Measurements from ENCODE around the gene WFIKKN2. TPM values are rescaled to one million over a fixed set of nuclear protein-coding genes. Genes with fewer than 3 reads are reported as not detected.

Gene WFIKKN2
- total and polyA plus RNA-seq, 2 of the 13 experiments (the other 11 are each of a cell fraction or from before 2014, with no cell fraction given), result not detected

DNA sequence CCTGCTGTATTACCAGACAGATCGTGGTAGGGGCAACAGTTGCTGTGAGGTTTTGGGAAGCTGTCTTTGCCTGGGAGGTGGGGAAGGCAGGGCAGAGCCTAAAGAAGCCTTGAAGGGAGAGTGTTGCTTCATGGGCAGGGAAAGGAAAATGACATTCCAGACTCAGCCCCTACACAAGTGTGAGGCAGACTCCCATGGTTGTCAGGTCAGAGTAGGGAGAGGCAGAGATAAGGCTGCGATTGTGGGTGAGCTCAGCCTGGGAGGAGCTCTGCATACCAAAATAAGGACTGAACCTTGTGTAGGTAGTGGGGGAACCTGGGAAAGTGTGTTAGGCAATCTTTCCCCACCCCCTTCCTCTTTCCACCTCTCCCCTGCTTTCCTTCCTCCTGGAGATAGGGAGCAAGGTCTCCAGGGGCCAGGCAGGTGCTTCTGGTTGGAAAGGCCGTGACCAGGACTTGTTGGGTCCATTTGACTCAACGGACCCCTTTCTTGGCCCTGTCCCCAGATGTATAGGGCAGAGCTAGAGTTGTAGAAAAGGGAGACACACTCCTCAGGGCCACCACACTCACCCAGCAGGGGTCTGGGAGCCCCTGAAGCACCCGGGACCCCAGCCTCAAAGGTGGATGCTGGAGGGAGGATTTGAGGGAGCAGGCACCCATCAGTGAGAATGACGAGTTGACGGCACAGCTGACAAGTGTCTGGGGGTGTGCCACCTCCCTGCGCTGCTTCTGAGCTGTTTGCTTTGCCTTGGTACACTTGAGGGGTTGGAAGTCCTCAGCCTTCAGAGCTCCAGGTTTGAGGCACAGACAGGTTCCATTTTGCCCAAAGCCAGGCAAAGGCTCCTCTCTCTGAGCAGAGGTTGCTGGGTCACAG lies 49.3 kb downstream of the WFIKKN2 start (continued):
- TF ChIP-seq, protein P1, sequence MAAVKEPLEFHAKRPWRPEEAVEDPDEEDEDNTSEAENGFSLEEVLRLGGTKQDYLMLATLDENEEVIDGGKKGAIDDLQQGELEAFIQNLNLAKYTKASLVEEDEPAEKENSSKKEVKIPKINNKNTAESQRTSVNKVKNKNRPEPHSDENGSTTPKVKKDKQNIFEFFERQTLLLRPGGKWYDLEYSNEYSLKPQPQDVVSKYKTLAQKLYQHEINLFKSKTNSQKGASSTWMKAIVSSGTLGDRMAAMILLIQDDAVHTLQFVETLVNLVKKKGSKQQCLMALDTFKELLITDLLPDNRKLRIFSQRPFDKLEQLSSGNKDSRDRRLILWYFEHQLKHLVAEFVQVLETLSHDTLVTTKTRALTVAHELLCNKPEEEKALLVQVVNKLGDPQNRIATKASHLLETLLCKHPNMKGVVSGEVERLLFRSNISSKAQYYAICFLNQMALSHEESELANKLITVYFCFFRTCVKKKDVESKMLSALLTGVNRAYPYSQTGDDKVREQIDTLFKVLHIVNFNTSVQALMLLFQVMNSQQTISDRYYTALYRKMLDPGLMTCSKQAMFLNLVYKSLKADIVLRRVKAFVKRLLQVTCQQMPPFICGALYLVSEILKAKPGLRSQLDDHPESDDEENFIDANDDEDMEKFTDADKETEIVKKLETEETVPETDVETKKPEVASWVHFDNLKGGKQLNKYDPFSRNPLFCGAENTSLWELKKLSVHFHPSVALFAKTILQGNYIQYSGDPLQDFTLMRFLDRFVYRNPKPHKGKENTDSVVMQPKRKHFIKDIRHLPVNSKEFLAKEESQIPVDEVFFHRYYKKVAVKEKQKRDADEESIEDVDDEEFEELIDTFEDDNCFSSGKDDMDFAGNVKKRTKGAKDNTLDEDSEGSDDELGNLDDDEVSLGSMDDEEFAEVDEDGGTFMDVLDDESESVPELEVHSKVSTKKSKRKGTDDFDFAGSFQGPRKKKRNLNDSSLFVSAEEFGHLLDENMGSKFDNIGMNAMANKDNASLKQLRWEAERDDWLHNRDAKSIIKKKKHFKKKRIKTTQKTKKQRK (IDR thresholded peaks at IDR 0.05; ENCODE audit: low read length), result no peak
- TF ChIP-seq, protein P2, sequence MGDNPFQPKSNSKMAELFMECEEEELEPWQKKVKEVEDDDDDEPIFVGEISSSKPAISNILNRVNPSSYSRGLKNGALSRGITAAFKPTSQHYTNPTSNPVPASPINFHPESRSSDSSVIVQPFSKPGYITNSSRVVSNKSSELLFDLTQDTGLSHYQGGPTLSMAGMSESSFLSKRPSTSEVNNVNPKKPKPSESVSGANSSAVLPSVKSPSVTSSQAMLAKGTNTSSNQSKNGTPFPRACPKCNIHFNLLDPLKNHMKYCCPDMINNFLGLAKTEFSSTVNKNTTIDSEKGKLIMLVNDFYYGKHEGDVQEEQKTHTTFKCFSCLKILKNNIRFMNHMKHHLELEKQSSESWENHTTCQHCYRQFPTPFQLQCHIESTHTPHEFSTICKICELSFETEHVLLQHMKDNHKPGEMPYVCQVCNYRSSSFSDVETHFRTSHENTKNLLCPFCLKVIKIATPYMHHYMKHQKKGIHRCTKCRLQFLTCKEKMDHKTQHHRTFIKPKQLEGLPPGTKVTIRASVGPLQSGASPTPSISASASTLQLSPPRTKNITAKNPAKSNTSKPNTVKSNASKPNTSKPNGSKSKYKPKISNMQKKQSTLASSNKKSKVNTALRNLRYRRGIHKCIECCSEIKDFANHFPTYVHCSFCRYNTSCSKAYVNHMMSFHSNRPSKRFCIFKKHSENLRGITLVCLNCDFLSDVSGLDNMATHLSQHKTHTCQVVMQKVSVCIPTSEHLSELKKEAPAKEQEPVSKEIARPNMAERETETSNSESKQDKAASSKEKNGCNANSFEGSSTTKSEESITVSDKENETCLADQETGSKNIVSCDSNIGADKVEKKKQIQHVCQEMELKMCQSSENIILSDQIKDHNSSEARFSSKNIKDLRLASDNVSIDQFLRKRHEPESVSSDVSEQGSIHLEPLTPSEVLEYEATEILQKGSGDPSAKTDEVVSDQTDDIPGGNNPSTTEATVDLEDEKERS (CRISPR knock-in tag; IDR thresholded peaks at IDR 0.05), result 0 out of 2 replicates have a peak, but pooled peaks have one; percentile 61
- no peak for TF ChIP-seq ZSCAN20 (CRISPR knock-in tag; IDR thresholded peaks at IDR 0.05; ENCODE audit: borderline replicate concordance)
- TF ChIP-seq, protein P3, sequence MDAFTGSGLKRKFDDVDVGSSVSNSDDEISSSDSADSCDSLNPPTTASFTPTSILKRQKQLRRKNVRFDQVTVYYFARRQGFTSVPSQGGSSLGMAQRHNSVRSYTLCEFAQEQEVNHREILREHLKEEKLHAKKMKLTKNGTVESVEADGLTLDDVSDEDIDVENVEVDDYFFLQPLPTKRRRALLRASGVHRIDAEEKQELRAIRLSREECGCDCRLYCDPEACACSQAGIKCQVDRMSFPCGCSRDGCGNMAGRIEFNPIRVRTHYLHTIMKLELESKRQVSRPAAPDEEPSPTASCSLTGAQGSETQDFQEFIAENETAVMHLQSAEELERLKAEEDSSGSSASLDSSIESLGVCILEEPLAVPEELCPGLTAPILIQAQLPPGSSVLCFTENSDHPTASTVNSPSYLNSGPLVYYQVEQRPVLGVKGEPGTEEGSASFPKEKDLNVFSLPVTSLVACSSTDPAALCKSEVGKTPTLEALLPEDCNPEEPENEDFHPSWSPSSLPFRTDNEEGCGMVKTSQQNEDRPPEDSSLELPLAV (CRISPR knock-in tag; conservative IDR thresholded peaks at IDR 0.05; ENCODE audit: low read depth), result no peak
- TF ChIP-seq, protein P4, sequence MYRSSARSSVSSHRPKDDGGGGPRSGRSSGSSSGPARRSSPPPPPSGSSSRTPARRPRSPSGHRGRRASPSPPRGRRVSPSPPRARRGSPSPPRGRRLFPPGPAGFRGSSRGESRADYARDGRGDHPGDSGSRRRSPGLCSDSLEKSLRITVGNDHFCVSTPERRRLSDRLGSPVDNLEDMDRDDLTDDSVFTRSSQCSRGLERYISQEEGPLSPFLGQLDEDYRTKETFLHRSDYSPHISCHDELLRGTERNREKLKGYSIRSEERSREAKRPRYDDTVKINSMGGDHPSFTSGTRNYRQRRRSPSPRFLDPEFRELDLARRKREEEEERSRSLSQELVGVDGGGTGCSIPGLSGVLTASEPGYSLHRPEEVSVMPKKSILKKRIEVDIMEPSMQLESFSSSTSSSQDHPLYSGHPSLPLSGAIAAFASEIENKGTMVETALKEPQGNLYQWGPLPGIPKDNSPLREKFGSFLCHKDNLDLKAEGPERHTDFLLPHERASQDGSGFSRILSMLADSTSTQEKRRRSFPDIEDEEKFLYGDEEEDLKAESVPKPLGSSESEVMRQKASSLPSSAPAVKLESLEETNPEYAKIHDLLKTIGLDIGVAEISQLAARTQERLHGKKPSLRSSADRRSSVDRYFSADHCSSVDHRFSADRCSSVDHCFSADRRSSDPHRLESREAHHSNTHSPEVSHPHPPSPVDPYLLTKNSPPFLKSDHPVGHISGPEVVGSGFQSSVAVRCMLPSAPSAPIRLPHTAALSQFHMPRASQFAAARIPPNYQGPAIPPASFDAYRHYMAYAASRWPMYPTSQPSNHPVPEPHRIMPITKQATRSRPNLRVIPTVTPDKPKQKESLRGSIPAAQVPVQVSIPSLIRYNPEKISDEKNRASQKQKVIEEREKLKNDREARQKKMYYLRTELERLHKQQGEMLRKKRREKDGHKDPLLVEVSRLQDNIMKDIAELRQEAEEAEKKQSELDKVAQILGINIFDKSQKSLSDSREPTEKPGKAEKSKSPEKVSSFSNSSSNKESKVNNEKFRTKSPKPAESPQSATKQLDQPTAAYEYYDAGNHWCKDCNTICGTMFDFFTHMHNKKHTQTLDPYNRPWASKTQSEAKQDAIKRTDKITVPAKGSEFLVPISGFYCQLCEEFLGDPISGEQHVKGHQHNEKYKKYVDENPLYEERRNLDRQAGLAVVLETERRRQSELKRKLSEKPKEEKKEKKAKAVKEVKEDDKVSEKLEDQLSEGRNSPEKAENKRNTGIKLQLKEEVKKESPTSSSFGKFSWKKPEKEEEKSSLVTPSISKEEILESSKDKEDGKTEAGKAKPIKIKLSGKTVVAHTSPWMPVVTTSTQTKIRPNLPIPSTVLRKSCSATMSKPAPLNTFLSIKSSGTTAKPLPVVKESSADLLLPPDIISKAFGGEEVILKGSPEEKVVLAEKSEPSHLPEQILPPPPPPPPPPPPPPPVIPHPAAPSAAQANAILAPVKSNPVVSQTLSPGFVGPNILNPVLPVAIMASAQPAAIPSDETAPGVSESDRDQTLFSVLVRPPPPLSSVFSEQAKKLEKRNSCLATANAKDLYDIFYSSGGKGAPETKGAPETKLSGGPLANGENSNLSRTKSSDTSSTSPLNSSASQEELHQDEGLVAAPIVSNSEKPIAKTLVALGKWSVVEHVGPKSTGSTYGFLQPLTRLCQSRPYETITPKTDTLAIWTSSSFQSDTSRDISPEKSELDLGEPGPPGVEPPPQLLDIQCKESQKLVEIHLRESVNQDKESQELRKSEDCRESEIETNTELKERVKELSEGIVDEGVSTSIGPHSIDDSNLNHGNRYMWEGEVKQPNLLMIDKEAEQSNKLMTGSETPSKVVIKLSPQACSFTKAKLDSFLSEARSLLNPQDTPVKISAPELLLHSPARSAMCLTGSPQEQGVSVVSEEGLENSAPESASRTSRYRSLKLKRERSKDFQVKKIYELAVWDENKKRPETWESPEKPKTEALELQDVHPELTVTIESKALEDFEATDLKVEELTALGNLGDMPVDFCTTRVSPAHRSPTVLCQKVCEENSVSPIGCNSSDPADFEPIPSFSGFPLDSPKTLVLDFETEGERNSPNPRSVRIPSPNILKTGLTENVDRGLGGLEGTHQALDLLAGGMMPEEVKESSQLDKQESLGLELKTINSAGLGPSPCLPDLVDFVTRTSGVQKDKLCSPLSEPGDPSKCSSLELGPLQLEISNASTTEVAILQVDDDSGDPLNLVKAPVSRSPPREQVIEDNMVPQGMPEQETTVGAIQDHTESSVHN (CRISPR knock-in tag; IDR thresholded peaks at IDR 0.05), result 0 out of 2 replicates have a peak, but pooled peaks have one; percentile 77
- TF ChIP-seq ZNF557 (CRISPR knock-in tag; IDR thresholded peaks at IDR 0.05), result peak; percentile 26; the same call in 1 of the 2 replicates
- no peak; the same call in 1 of the 2 replicates for TF ChIP-seq ZNF777 (CRISPR knock-in tag; IDR thresholded peaks at IDR 0.05)
- TF ChIP-seq ZEB1 (IDR thresholded peaks at IDR 0.05; ENCODE audit: insufficient replicate concordance, low read depth), result peak; percentile 91
- peak; percentile 78 for TF ChIP-seq FOXO1 (CRISPR knock-in tag; IDR thresholded peaks at IDR 0.05)
